ENCODE data around the gene TNFRSF9. TPM values are rescaled to one million over a fixed set of nuclear protein-coding genes. Genes with fewer than 3 reads are reported as not detected.

TNFRSF9 gene
- total and polyA plus RNA-seq, 2 experiments from 2014 or later, result not detected

DNA sequence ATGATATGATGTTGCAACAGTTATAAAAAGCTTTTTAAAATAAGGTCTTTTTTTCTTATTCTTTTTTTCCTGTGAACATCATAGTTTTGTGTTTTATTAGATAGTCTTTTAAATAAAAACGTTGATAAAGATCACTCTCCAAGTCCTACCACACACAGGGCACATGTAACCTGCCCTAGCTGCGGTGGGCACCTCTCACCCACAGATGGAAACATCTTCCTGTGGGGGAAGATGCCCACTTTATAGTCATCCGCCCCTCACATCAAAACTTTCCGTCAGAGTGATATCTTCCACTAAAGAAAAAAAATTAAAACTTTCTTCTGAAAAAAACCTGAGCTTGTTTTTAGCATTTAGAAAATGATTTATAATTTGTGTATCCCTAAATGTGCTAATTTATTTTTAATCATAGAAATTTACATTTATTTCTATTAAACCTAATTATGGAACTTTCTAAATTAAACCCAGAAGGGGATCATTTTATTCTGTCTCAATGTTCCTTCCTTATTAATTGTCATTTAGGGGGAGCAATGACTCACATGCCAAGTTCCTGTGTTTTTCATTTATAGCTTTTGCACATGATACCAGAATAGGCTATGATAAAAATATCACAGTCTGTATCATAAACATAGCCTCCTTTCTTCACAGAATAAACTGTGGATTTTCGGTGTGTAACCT lies 24.7 kb downstream of the TNFRSF9 start (continued):
- TF ChIP-seq ZNF462 (CRISPR knock-in tag; IDR thresholded peaks at IDR 0.05) (no peak), EZH2 (IDR thresholded peaks at IDR 0.05; ENCODE audit: low read depth, unreplicated experiment) (no peak), NANOG (IDR thresholded peaks at IDR 0.05; ENCODE audit: borderline replicate concordance) (no peak)

- peak; percentile 37 for DNase-seq (ENCODE audit: low spot score)
- no peak for TF ChIP-seq ETS1 (IDR thresholded peaks at IDR 0.05)
- no peak for TF ChIP-seq CTCF (conservative IDR thresholded peaks at IDR 0.05; ENCODE audit: low read depth in 2 of 2)
- TF ChIP-seq EZH2 (IDR thresholded peaks at IDR 0.05; ENCODE audit: low read depth, unreplicated experiment), result no peak
- no peak for TF ChIP-seq POLR2AphosphoS5 (IDR thresholded peaks at IDR 0.05; ENCODE audit: low read depth)
- no peak for TF ChIP-seq ZNF331 (CRISPR knock-in tag; IDR thresholded peaks at IDR 0.05; ENCODE audit: low read depth)
- no peak for TF ChIP-seq CREB1 (CRISPR knock-in tag; IDR thresholded peaks at IDR 0.05; ENCODE audit: low read depth)
Observed at GRCh38 chr1:7912743-7913557, 27.7 kb downstream of the TNFRSF9 start.

More at GRCh38 chr1:7912743-7913557, 27.7 kb downstream of the TNFRSF9 start:
- Histone ChIP-seq H3K4me1 (ENCODE audit: insufficient read depth) (peaks cover 8% of the 10 kb centered on the region; the same call in 1 of the 2 replicates), H2AFZ (peak overlapping the region; percentile 85), H4K20me1 (replicated peaks; ENCODE audit: insufficient read depth) (no peaks in the 10 kb centered on the region), H3K9me2 (ENCODE audit: insufficient read depth) (no peaks in the 10 kb centered on the region), H3K79me2 (replicated peaks; ENCODE audit: insufficient read depth) (no peaks in the 10 kb centered on the region), H3K4me3 (peak overlapping the region; percentile 34; the same call in 1 of the 2 replicates), H3F3A (replicated peaks; ENCODE audit: low read depth) (no peaks in the 10 kb centered on the region), H3K27ac (ENCODE audit: low read depth) (no peak overlapping the region), H3K27me3 (ENCODE audit: insufficient read depth) (no peaks in the 10 kb centered on the region), H3K36me3 (ENCODE audit: insufficient read depth) (no peaks in the 10 kb centered on the region), H3K4me2 (peak overlapping the region; percentile 37; the same call in 1 of the 2 replicates)
- Mint-ChIP-seq H3K9me3 (no peaks in the 10 kb centered on the region), H3K27me3 (ENCODE audit: insufficient read depth, low read depth, poor library complexity) (peaks cover 2% of the 10 kb centered on the region), H3K27ac (no peak overlapping the region), H3K36me3 (ENCODE audit: low read depth) (no peaks in the 10 kb centered on the region), H3K4me3 (no peak overlapping the region), H3K4me1 (peaks cover 10% of the 10 kb centered on the region; the same call in 2 of the 3 replicates)
- ATAC-seq, result peak; percentile 84

All from GM23338 (cell line).